Suppressor macrophage treated with lipopolysaccharide for 4 hours (primary cell): ENCODE measurements around the gene LGI2.
A peak's percentile ranks its signal among the peaks of the same experiment; 100 is the strongest.
"Not testable (repeated sequence)": the region's sequence is repeated elsewhere in the genome, so short reads cannot be mapped to it uniquely, and the experiment has no call there.

Source experiments
- DNase-seq: peaks from one replicate; pipeline ENCODE4 v3.0.0-alpha.2; 2020

Gene LGI2

GRCh38 chr4:25030277-25031076 lies at the start of gene LGI2:
TSS of gene LGI2 (minus strand) at chr4:25030946. CDS start at chr4:25030693, 253 bp downstream.
- peak; percentile 39 for DNase-seq

- DNase-seq = no peak
Measured at GRCh38 chr4:25078523-25078922, 47.8 kb upstream of the LGI2 start.

- DNase-seq = no peak
Measured at GRCh38 chr4:25076625-25077398, 46.1 kb upstream of the LGI2 start.

- no peak for DNase-seq
Measured at GRCh38 chr4:25075851-25076250, 45.1 kb upstream of the LGI2 start.

GRCh38 chr4:25075129-25075528 lies 44.4 kb upstream of the LGI2 start:
- no peak for DNase-seq

GRCh38 chr4:25070545-25070944 lies 39.8 kb upstream of the LGI2 start:
- no peak for DNase-seq

- no peak for DNase-seq
Measured at GRCh38 chr4:25069014-25069413, 38.3 kb upstream of the LGI2 start.

- no peak for DNase-seq
Measured at GRCh38 chr4:25068386-25068785, 37.6 kb upstream of the LGI2 start.

- DNase-seq = no peak
Measured at GRCh38 chr4:25065932-25066590, 35.3 kb upstream of the LGI2 start.

GRCh38 chr4:25065431-25065858 lies 34.7 kb upstream of the LGI2 start:
- DNase-seq = no peak

- DNase-seq = not testable (repeated sequence)
Measured at GRCh38 chr4:25064447-25064846, 33.7 kb upstream of the LGI2 start.

- DNase-seq = peak; percentile 18
Measured at GRCh38 chr4:25063116-25063515, 32.4 kb upstream of the LGI2 start.

- DNase-seq = no peak
Measured at GRCh38 chr4:25062098-25062497, 31.4 kb upstream of the LGI2 start.

GRCh38 chr4:25061602-25062001 lies 30.9 kb upstream of the LGI2 start:
- no peak for DNase-seq

- DNase-seq = no peak
Measured at GRCh38 chr4:25060963-25061340, 30.2 kb upstream of the LGI2 start.

- DNase-seq = no peak
Measured at GRCh38 chr4:25060241-25060962, 29.7 kb upstream of the LGI2 start.

- DNase-seq = no peak
Measured at GRCh38 chr4:25059791-25060190, 29.0 kb upstream of the LGI2 start.

GRCh38 chr4:25058796-25059195 lies 28.1 kb upstream of the LGI2 start:
- no peak for DNase-seq

GRCh38 chr4:25057299-25057698 lies 26.6 kb upstream of the LGI2 start:
- DNase-seq = no peak

GRCh38 chr4:25052037-25052436 lies 21.3 kb upstream of the LGI2 start:
- DNase-seq = not testable (repeated sequence)

- no peak for DNase-seq
Measured at GRCh38 chr4:25051534-25051933, 20.8 kb upstream of the LGI2 start.

GRCh38 chr4:25050370-25051078 lies 19.8 kb upstream of the LGI2 start:
- DNase-seq = no peak
